PFSK-1 (cell line): ENCODE data around the gene DAB2. TPM values are rescaled to one million over a fixed set of nuclear protein-coding genes. Genes with fewer than 3 reads are reported as not detected.

ENCODE experiments used
- FOXP2 ChIP-seq: optimal IDR thresholded peaks from 2 replicates; pipeline ENCODE3; 2011; ENCODE audit warnings: borderline replicate concordance, control low read depth, inconsistent platforms; ENCODE audit not compliant: insufficient read depth; ENCODE audit errors: extremely low read length, extremely low read depth
- POLR2AphosphoS5 ChIP-seq: IDR thresholded peaks from 2 replicates; pipeline ENCODE4 v1.6.1; 2012; ENCODE audit warnings: low read depth, mild to moderate bottlenecking, control low read depth, low read length, moderate library complexity
- REST ChIP-seq, 2 experiments: IDR thresholded peaks; 2 replicates each; pipeline versions ENCODE4 v1.6.1 to v1.8.0; 2011 to 2012; ENCODE audit warnings: low read depth in 2 of 2, low read length in 2 of 2, control low read depth in 1 of 2, inconsistent platforms in 1 of 2, mild to moderate bottlenecking in 1 of 2, moderate library complexity in 1 of 2; ENCODE audit not compliant: insufficient read depth in 1 of 2
- SIN3A ChIP-seq: IDR thresholded peaks from 2 replicates; pipeline ENCODE4 v1.6.1; 2012; ENCODE audit warnings: mild to moderate bottlenecking, low read length, moderate library complexity, borderline replicate concordance; ENCODE audit not compliant: insufficient read depth
- TAF1 ChIP-seq: IDR thresholded peaks from 2 replicates; pipeline ENCODE4 v1.6.1; 2012; ENCODE audit warnings: low read length, control low read depth, borderline replicate concordance; ENCODE audit not compliant: insufficient read depth
- polyA plus RNA-seq: library from polyadenylated mRNA; unstranded; fragments of >200 nt; gene quantifications from one replicate; pipeline ENCODE4 v1.2.1, GENCODE V29; 2012; ENCODE audit warnings: low read depth, missing spikeins; ENCODE audit not compliant: insufficient read length

Gene DAB2
- polyA plus RNA-seq: 13.2 TPM

- TF ChIP-seq POLR2AphosphoS5 (0 out of 2 replicates have a peak, but pooled peaks have one; percentile 17), TAF1 (0 out of 2 replicates have a peak, but pooled peaks have one; percentile 42), REST (IDR thresholded peaks at IDR 0.05; ENCODE audit: insufficient read depth in 1 of 2, low read depth in 2 of 2, low read length in 2 of 2) (peak in 1 of 2 experiments; percentile 53; a peak in 1 of 4 replicates), SIN3A (peak; percentile 86; the same call in 1 of the 2 replicates), FOXP2 (peak; percentile 37)
Measured at GRCh38 chr5:39424736-39425637, at the start of gene DAB2. Gene DAB2, minus strand, starts transcription at chr5:39424980. Its CDS starts 30,660 bp downstream, at chr5:39394320.

GRCh38 chr5:39473156-39473775 is 48.5 kb upstream of the DAB2 start:
- TF ChIP-seq POLR2AphosphoS5 (no peak), FOXP2 (no peak), SIN3A (no peak), TAF1 (no peak), REST (IDR thresholded peaks at IDR 0.05; ENCODE audit: insufficient read depth in 1 of 2, low read depth in 2 of 2, low read length in 2 of 2) (no peak)

GRCh38 chr5:39471836-39472508 is 47.2 kb upstream of the DAB2 start:
- TF ChIP-seq POLR2AphosphoS5 (no peak), SIN3A (no peak), FOXP2 (no peak)

- TF ChIP-seq TAF1 (no peak), POLR2AphosphoS5 (no peak), FOXP2 (no peak), SIN3A (no peak), REST (IDR thresholded peaks at IDR 0.05; ENCODE audit: insufficient read depth in 1 of 2, low read depth in 2 of 2, low read length in 2 of 2) (no peak)
Measured at GRCh38 chr5:39470811-39471210, 46.0 kb upstream of the DAB2 start.
